Activated naive CD4-positive, alpha-beta T cell treated with anti-CD3 and anti-CD28 coated beads for 36 hours (primary cell): Measurements from ENCODE around the gene ELMOD3. TPM values are rescaled to one million over a fixed set of nuclear protein-coding genes. Genes with fewer than 3 reads are reported as not detected.
"Not testable (repeated sequence)": the region's sequence is repeated elsewhere in the genome, so short reads cannot be mapped to it uniquely, and the experiment has no call there.

Source experiments
- CTCF ChIA-PET: fragments of 350-600 bp; sonication (Branson Sonifier 250); formaldehyde crosslinking; loops from one replicate; lab custom pipeline; 2021; ENCODE audit warnings: antibody characterized with exemption; lab: Charles Lee
- DNase-seq: peaks from one replicate; pipeline ENCODE4 v3.0.0-alpha.2; 2020
- H3K27ac Mint-ChIP-seq: one replicate; pipeline ENCODE4 v1.8.0; 2021; ENCODE audit warnings: mild to moderate bottlenecking, mixed read lengths
- H3K27me3 Mint-ChIP-seq: one replicate; pipeline ENCODE4 v1.8.0; 2021; ENCODE audit warnings: low read depth, mixed read lengths
- H3K36me3 Mint-ChIP-seq: one replicate; pipeline ENCODE4 v1.8.0; 2021; ENCODE audit warnings: low read depth, mixed read lengths
- H3K4me1 Mint-ChIP-seq: one replicate; pipeline ENCODE4 v1.8.0; 2021; ENCODE audit warnings: low read depth, mixed read lengths
- H3K4me3 Mint-ChIP-seq: one replicate; pipeline ENCODE4 v1.8.0; 2021; ENCODE audit warnings: mild to moderate bottlenecking, moderate library complexity, mixed read lengths
- H3K9me3 Mint-ChIP-seq: one replicate; pipeline ENCODE4 v1.8.0; 2021; ENCODE audit warnings: mixed read lengths
- intact Hi-C: fragments of 100-400 bp; cut with micrococcal nuclease; formaldehyde crosslinking; loops from one replicate; pipeline ENCODE4 v1.15.1; 2023
- total RNA-seq, 2 experiments: library from RNA; stranded (reverse); gene quantifications; one replicate each; pipeline ENCODE4 v1.2.3, GENCODE V29; 2021

ELMOD3 gene
- total RNA-seq, 2 experiments from 2014 or later = 14.8 to 15.4 TPM

- Mint-ChIP-seq H3K27ac (no peak overlapping the region), H3K4me3 (no peak overlapping the region), H3K9me3 (no peaks in the 10 kb centered on the region), H3K27me3 (no peaks in the 10 kb centered on the region), H3K4me1 (peaks cover 36% of the 10 kb centered on the region), H3K36me3 (peaks cover 21% of the 10 kb centered on the region)
- intact Hi-C loops = loop anchor here (10.0 kb wide), 1 partner anchor 839 kb away; the partner anchor contains the start of genes IMMT and MRPL35
- DNase-seq = no peak
- CTCF ChIA-PET = interaction anchor here (1.5 kb wide), 1 partner anchor 65 kb away, joined by 9 read pairs; no protein-coding TSS in a partner anchor
Observed at GRCh38 chr2:85356186-85356585, 1.6 kb downstream of the ELMOD3 start.

- intact Hi-C loops = loop anchor here (10.0 kb wide), 1 partner anchor 837 kb away; the partner anchor contains the start of genes IMMT and MRPL35
- CTCF ChIA-PET = interaction anchor here (0.7 kb wide), 1 partner anchor 235 kb away, joined by 4 read pairs; no protein-coding TSS in a partner anchor
Observed at GRCh38 chr2:85357736-85358135, 3.2 kb downstream of the ELMOD3 start.

GRCh38 chr2:85362653-85363387 lies 8.3 kb downstream of the ELMOD3 start:
- intact Hi-C loops, H3K27me3 Mint-ChIP-seq, H3K27ac Mint-ChIP-seq, CTCF ChIA-PET, H3K4me3 Mint-ChIP-seq, H3K4me1 Mint-ChIP-seq, H3K9me3 Mint-ChIP-seq, DNase-seq: not testable (repeated sequence)
- H3K36me3 Mint-ChIP-seq = peaks cover 22% of the 10 kb centered on the region

More at GRCh38 chr2:85357736-85358135, 3.2 kb downstream of the ELMOD3 start:
- no peak for DNase-seq
- Mint-ChIP-seq H3K9me3 (no peaks in the 10 kb centered on the region), H3K36me3 (peaks cover 27% of the 10 kb centered on the region), H3K4me3 (no peak overlapping the region), H3K27me3 (no peaks in the 10 kb centered on the region), H3K27ac (no peak overlapping the region), H3K4me1 (peaks cover 32% of the 10 kb centered on the region)

GRCh38 chr2:85367180-85367579 lies 12.6 kb downstream of the ELMOD3 start:
- Mint-ChIP-seq H3K27ac (no peak overlapping the region), H3K9me3 (no peaks in the 10 kb centered on the region), H3K27me3 (no peaks in the 10 kb centered on the region), H3K4me3 (no peak overlapping the region), H3K4me1 (no peaks in the 10 kb centered on the region), H3K36me3 (peaks cover 7% of the 10 kb centered on the region)
- CTCF ChIA-PET = no interaction called here
- DNase-seq = no peak
- intact Hi-C loops = no loop called here

GRCh38 chr2:85368921-85369320 lies 14.4 kb downstream of the ELMOD3 start:
- intact Hi-C loops = no loop called here
- DNase-seq = no peak
- CTCF ChIA-PET = interaction anchor here (0.7 kb wide), 1 partner anchor 15 kb away, joined by 3 read pairs; no protein-coding TSS in a partner anchor
- Mint-ChIP-seq H3K36me3 (peaks cover 6% of the 10 kb centered on the region), H3K4me1 (no peaks in the 10 kb centered on the region), H3K27me3 (no peaks in the 10 kb centered on the region), H3K27ac (no peak overlapping the region), H3K9me3 (no peaks in the 10 kb centered on the region), H3K4me3 (no peak overlapping the region)

GRCh38 chr2:85369500-85369899 lies 14.9 kb downstream of the ELMOD3 start:
- no peak for DNase-seq
- CTCF ChIA-PET = interaction anchor here (0.7 to 1.5 kb wide), 2 partner anchors 14 to 69 kb away, joined by 3 to 5 read pairs; no protein-coding TSS in a partner anchor
- intact Hi-C loops = no loop called here
- Mint-ChIP-seq H3K36me3 (peaks cover 7% of the 10 kb centered on the region), H3K4me1 (no peaks in the 10 kb centered on the region), H3K27me3 (no peaks in the 10 kb centered on the region), H3K27ac (no peak overlapping the region), H3K4me3 (no peak overlapping the region), H3K9me3 (no peaks in the 10 kb centered on the region)

- Mint-ChIP-seq H3K4me3 (no peak overlapping the region), H3K4me1 (no peaks in the 10 kb centered on the region), H3K9me3 (no peaks in the 10 kb centered on the region), H3K36me3 (peaks cover 13% of the 10 kb centered on the region), H3K27me3 (no peaks in the 10 kb centered on the region), H3K27ac (no peak overlapping the region)
- intact Hi-C loops = loop anchor here (5.0 kb wide), 1 partner anchor 304 kb away; no protein-coding TSS in a partner anchor
- DNase-seq = no peak
- CTCF ChIA-PET = interaction anchor here (0.6 to 1.5 kb wide), 4 partner anchors 10 to 71 kb away, joined by 3 to 6 read pairs (median 4); no protein-coding TSS in a partner anchor
Observed at GRCh38 chr2:85371045-85371444, 16.5 kb downstream of the ELMOD3 start.

- Mint-ChIP-seq H3K9me3 (peaks cover 16% of the 10 kb centered on the region), H3K36me3 (peaks cover 49% of the 10 kb centered on the region), H3K4me1 (no peaks in the 10 kb centered on the region), H3K27ac (no peak overlapping the region), H3K27me3 (no peaks in the 10 kb centered on the region), H3K4me3 (no peak overlapping the region)
- no peak for DNase-seq
- intact Hi-C loops = no loop called here
- CTCF ChIA-PET = no interaction called here
Observed at GRCh38 chr2:85376291-85377065, 21.9 kb downstream of the ELMOD3 start.

GRCh38 chr2:85377083-85377482 lies 22.5 kb downstream of the ELMOD3 start:
- DNase-seq = no peak
- no peaks in the 10 kb centered on the region for H3K27me3 Mint-ChIP-seq
- CTCF ChIA-PET = no interaction called here
- H3K27ac Mint-ChIP-seq = no peak overlapping the region
- H3K9me3 Mint-ChIP-seq = peaks cover 16% of the 10 kb centered on the region
- no peak overlapping the region for H3K4me3 Mint-ChIP-seq
- no peaks in the 10 kb centered on the region for H3K4me1 Mint-ChIP-seq
- intact Hi-C loops = no loop called here
- peaks cover 51% of the 10 kb centered on the region for H3K36me3 Mint-ChIP-seq

GRCh38 chr2:85378257-85378656 lies 23.7 kb downstream of the ELMOD3 start:
- Mint-ChIP-seq H3K27ac (no peak overlapping the region), H3K4me3 (no peak overlapping the region), H3K27me3 (no peaks in the 10 kb centered on the region), H3K4me1 (no peaks in the 10 kb centered on the region), H3K9me3 (peaks cover 16% of the 10 kb centered on the region), H3K36me3 (peaks cover 49% of the 10 kb centered on the region)
- CTCF ChIA-PET = no interaction called here
- no peak for DNase-seq
- intact Hi-C loops = no loop called here

- CTCF ChIA-PET = interaction anchor here (0.7 kb wide), 1 partner anchor 90 kb away, joined by 3 read pairs; no protein-coding TSS in a partner anchor
- intact Hi-C loops = no loop called here
- Mint-ChIP-seq H3K27me3 (no peaks in the 10 kb centered on the region), H3K9me3 (peaks cover 16% of the 10 kb centered on the region), H3K4me1 (no peaks in the 10 kb centered on the region), H3K36me3 (peaks cover 42% of the 10 kb centered on the region), H3K27ac (no peak overlapping the region), H3K4me3 (no peak overlapping the region)
- DNase-seq = no peak
Observed at GRCh38 chr2:85380048-85380447, 25.5 kb downstream of the ELMOD3 start.

GRCh38 chr2:85383151-85383550 lies 28.6 kb downstream of the ELMOD3 start:
- H3K27me3 Mint-ChIP-seq, DNase-seq, H3K4me3 Mint-ChIP-seq, H3K27ac Mint-ChIP-seq, H3K4me1 Mint-ChIP-seq, intact Hi-C loops, CTCF ChIA-PET: not testable (repeated sequence)
- Mint-ChIP-seq H3K9me3 (peaks cover 16% of the 10 kb centered on the region), H3K36me3 (peaks cover 30% of the 10 kb centered on the region)
